Neural progenitor cell (in vitro differentiated cells): ENCODE data around the gene FAM3C. TPM values are rescaled to one million over a fixed set of nuclear protein-coding genes. Genes with fewer than 3 reads are reported as not detected.

ENCODE experiments used
- DNase-seq: peaks from one replicate; pipeline ENCODE4 v3.0.0-alpha.2; 2016; ENCODE audit warnings: low spot score
- H2AFZ ChIP-seq: fragments of 200-600 bp; sonication (generic); replicated peaks from 2 replicates; pipeline ENCODE4 v1.6.1; 2016; ENCODE audit warnings: antibody characterized with exemption
- H3F3A ChIP-seq: fragments of 200-600 bp; sonication (generic); 2 replicates; pipeline ENCODE4 v1.6.1; 2016; ENCODE audit warnings: antibody characterized with exemption, low read depth
- H3K27ac ChIP-seq: fragments of 200-600 bp; sonication (generic); 2 replicates; pipeline ENCODE4 v1.5.1; 2016; ENCODE audit warnings: mild to moderate bottlenecking
- H3K27me3 ChIP-seq: fragments of 200-600 bp; sonication (generic); 2 replicates; pipeline ENCODE4 v1.6.1; 2016; ENCODE audit warnings: mild to moderate bottlenecking, moderate library complexity
- H3K36me3 ChIP-seq: fragments of 200-600 bp; sonication (generic); 2 replicates; pipeline ENCODE4 v1.5.1; 2016
- H3K4me1 ChIP-seq: fragments of 200-600 bp; sonication (generic); 2 replicates; pipeline ENCODE4 v1.6.1; 2016; ENCODE audit warnings: mixed run types
- H3K4me2 ChIP-seq: fragments of 200-600 bp; sonication (generic); 2 replicates; pipeline ENCODE4 v1.6.1; 2016
- H3K4me3 ChIP-seq: fragments of 200-600 bp; sonication (generic); 2 replicates; pipeline ENCODE4 v1.5.1; 2016
- H3K79me2 ChIP-seq: fragments of 200-600 bp; sonication (generic); 2 replicates; pipeline ENCODE4 v1.6.1; 2016; ENCODE audit warnings: low read depth
- H3K9ac ChIP-seq: fragments of 200-600 bp; sonication (generic); 2 replicates; pipeline ENCODE4 v1.6.1; 2016
- H3K9me3 ChIP-seq: fragments of 200-600 bp; sonication (generic); 2 replicates; pipeline ENCODE4 v1.5.1; 2016; ENCODE audit warnings: low read depth
- H4K20me1 ChIP-seq: fragments of 200-600 bp; sonication (generic); 2 replicates; pipeline ENCODE4 v1.6.1; 2016; ENCODE audit warnings: low read depth
- H3K27ac Mint-ChIP-seq: 3 replicates; pipeline ENCODE4 v1.8.0; 2021; ENCODE audit warnings: mixed read lengths
- H3K27me3 Mint-ChIP-seq: 2 replicates; pipeline ENCODE4 v1.8.0; 2022; ENCODE audit warnings: low read depth, mild to moderate bottlenecking, inconsistent platforms, moderate library complexity, mixed read lengths; ENCODE audit not compliant: insufficient read depth
- H3K36me3 Mint-ChIP-seq: 3 replicates; pipeline ENCODE4 v1.8.0; 2021; ENCODE audit warnings: mixed read lengths
- H3K4me1 Mint-ChIP-seq: 3 replicates; pipeline ENCODE4 v1.8.0; 2021; ENCODE audit warnings: mixed read lengths
- H3K4me3 Mint-ChIP-seq: 3 replicates; pipeline ENCODE4 v1.8.0; 2021; ENCODE audit warnings: mild to moderate bottlenecking, moderate library complexity, mixed read lengths
- H3K9me3 Mint-ChIP-seq: 3 replicates; pipeline ENCODE4 v1.8.0; 2020; ENCODE audit warnings: mixed read lengths
- CTCF ChIP-seq: fragments of 200-600 bp; sonication (generic); IDR thresholded peaks from 2 replicates; pipeline ENCODE4 v1.5.1; 2017; ENCODE audit warnings: antibody characterized with exemption, mild to moderate bottlenecking
- EZH2 ChIP-seq: fragments of 200-600 bp; sonication (generic); IDR thresholded peaks from 2 replicates; pipeline ENCODE4 v1.6.1; 2017; ENCODE audit warnings: antibody characterized with exemption, mild to moderate bottlenecking, moderate library complexity
- EZH2phosphoT487 ChIP-seq: fragments of 200-600 bp; sonication (generic); IDR thresholded peaks from 2 replicates; pipeline ENCODE4 v1.6.1; 2017; ENCODE audit warnings: antibody characterized with exemption
- total RNA-seq: library from RNA; depleted of rRNA; stranded (reverse); fragments of >200 nt; gene quantifications from 2 replicates; pipeline ENCODE4 v1.2.3, GENCODE V29; 2015; ENCODE audit warnings: low replicate concordance

The FAM3C gene
- total RNA-seq, 1 donor from 2014 or later = 96.7 TPM

- TF ChIP-seq EZH2phosphoT487 (no peak), EZH2 (no peak), CTCF (no peak)
- H2AFZ ChIP-seq = no peak overlapping the region
- Mint-ChIP-seq H3K4me3 (no peak overlapping the region), H3K27ac (no peak overlapping the region), H3K36me3 (no peaks in the 10 kb centered on the region), H3K4me1 (peaks cover 10% of the 10 kb centered on the region), H3K9me3 (no peaks in the 10 kb centered on the region), H3K27me3 (no peaks in the 10 kb centered on the region)
- no peak overlapping the region for H3K9ac ChIP-seq
- H3K27ac ChIP-seq = no peak overlapping the region
- no peaks in the 10 kb centered on the region for H3K9me3 ChIP-seq
- H4K20me1 ChIP-seq = no peaks in the 10 kb centered on the region
- no peak for DNase-seq
- H3K79me2 ChIP-seq = no peaks in the 10 kb centered on the region
- H3F3A ChIP-seq = no peaks in the 10 kb centered on the region
- H3K4me1 ChIP-seq = no peaks in the 10 kb centered on the region
- H3K36me3 ChIP-seq = no peaks in the 10 kb centered on the region
- H3K4me2 ChIP-seq = no peak overlapping the region
- H3K4me3 ChIP-seq = no peak overlapping the region
- H3K27me3 ChIP-seq = no peaks in the 10 kb centered on the region
These were observed 35.4 kb upstream of the FAM3C start for GRCh38 chr7:121431389-121431995.

DNA sequence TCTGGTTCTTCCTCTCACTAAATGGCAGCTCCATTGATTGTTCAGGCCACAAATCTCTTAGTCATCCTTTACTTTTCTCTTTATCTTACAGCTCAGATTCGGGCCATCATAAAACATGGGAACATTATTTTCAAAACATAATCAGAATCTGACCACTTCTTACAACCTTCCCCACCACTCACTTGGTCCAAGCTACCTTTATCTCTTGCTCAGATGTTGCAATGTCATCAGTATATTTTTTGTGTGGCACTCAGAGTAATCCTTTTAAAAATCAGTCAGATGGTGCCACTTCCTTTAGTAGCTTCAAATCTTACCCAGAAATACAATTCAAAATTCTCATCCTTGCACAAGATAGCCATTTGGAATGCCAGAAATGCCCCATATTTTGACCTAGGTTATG, 34.5 kb upstream of the FAM3C start:
- TF ChIP-seq EZH2phosphoT487 = no peak
- no peak for TF ChIP-seq CTCF
- no peak for TF ChIP-seq EZH2
- H3K4me3 Mint-ChIP-seq = no peak overlapping the region
- H3K4me2 ChIP-seq = no peak overlapping the region
- DNase-seq = no peak
- H3K4me3 ChIP-seq = no peak overlapping the region
- H3K4me1 ChIP-seq = no peaks in the 10 kb centered on the region
- H4K20me1 ChIP-seq = no peaks in the 10 kb centered on the region
- H3K27ac Mint-ChIP-seq = no peak overlapping the region
- no peaks in the 10 kb centered on the region for H3K36me3 Mint-ChIP-seq
- no peaks in the 10 kb centered on the region for H3K27me3 Mint-ChIP-seq
- no peaks in the 10 kb centered on the region for H3F3A ChIP-seq
- H3K9me3 Mint-ChIP-seq = no peaks in the 10 kb centered on the region
- H3K27me3 ChIP-seq = no peaks in the 10 kb centered on the region
- no peak overlapping the region for H2AFZ ChIP-seq
- no peaks in the 10 kb centered on the region for H3K79me2 ChIP-seq
- H3K36me3 ChIP-seq = no peaks in the 10 kb centered on the region
- H3K4me1 Mint-ChIP-seq = peaks cover 10% of the 10 kb centered on the region
- H3K9me3 ChIP-seq = no peaks in the 10 kb centered on the region
- H3K9ac ChIP-seq = no peak overlapping the region
- no peak overlapping the region for H3K27ac ChIP-seq

DNA sequence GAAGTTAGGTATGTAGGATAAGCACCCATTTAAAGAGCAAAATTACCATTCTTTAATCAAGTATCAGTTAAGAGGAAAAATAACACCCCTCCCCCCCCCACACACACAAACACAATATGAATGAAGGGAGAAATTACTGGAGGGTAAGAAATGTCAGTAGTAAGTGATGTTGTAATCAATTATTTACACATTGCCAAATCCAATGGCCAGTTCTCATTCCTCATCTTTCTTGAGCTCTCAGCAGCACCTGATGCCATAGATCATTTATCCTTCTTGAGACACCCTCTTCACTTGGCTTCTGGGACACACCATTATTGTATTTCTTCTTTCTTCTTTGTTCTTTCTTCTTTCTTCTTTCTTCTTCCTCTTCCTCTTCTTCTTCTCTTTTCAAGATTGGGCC, 33.7 kb upstream of the FAM3C start:
- no peaks in the 10 kb centered on the region for H3K9me3 Mint-ChIP-seq
- Histone ChIP-seq H3F3A (no peaks in the 10 kb centered on the region), H3K36me3 (no peaks in the 10 kb centered on the region), H4K20me1 (no peaks in the 10 kb centered on the region), H3K27me3 (no peaks in the 10 kb centered on the region), H3K9me3 (no peaks in the 10 kb centered on the region), H3K27ac (no peak overlapping the region), H3K4me1 (no peaks in the 10 kb centered on the region), H3K4me2 (no peak overlapping the region), H2AFZ (no peak overlapping the region), H3K9ac (no peak overlapping the region), H3K79me2 (no peaks in the 10 kb centered on the region), H3K4me3 (no peak overlapping the region)
- H3K36me3 Mint-ChIP-seq = no peaks in the 10 kb centered on the region
- DNase-seq = no peak
- peaks cover 10% of the 10 kb centered on the region for H3K4me1 Mint-ChIP-seq
- TF ChIP-seq EZH2phosphoT487 (no peak), EZH2 (no peak), CTCF (no peak)
- no peaks in the 10 kb centered on the region for H3K27me3 Mint-ChIP-seq
- H3K27ac Mint-ChIP-seq = no peak overlapping the region
- H3K4me3 Mint-ChIP-seq = no peak overlapping the region
